SK-N-SH (cell line): ENCODE measurements around the gene ST7. TPM values are rescaled to one million over a fixed set of nuclear protein-coding genes. Genes with fewer than 3 reads are reported as not detected.
"Not testable (repeated sequence)": the region's sequence is repeated elsewhere in the genome, so short reads cannot be mapped to it uniquely, and the experiment has no call there.

ENCODE experiments used
- CTCF ChIA-PET: fragments of 300-600, 350-600 bp; formaldehyde crosslinking; extraction: SDS; loops from one replicate; lab custom pipeline; 2021; lab: Yijun Ruan, JAX
- POLR2A ChIA-PET: fragments of 350-600 bp; sonication (Branson Sonifier 250); formaldehyde crosslinking; extraction: SDS; loops from one replicate; lab custom pipeline; 2020; ENCODE audit warnings: antibody characterized with exemption, inconsistent platforms; lab: Yijun Ruan, JAX
- DNase-seq: peaks from one replicate; pipeline ENCODE4 v3.0.0; 2012
- H2AFZ ChIP-seq: fragments of 200-600 bp; sonication (generic); 2 replicates; pipeline ENCODE4 v1.8.1; 2016; ENCODE audit warnings: antibody characterized with exemption, mild to moderate bottlenecking, low read depth
- H3F3A ChIP-seq: fragments of 200-600 bp; sonication (generic); replicated peaks from 2 replicates; pipeline ENCODE3; 2016; ENCODE audit warnings: antibody characterized with exemption, mild to moderate bottlenecking; ENCODE audit not compliant: insufficient read depth
- H3K27ac ChIP-seq, 2 experiments: fragments of 200-500 bp in 1 of 2; fragments of 200-600 bp in 1 of 2; sonication (Bioruptor generic) in 1 of 2; sonication (generic), shearing (Covaris generic) in 1 of 2; 2 replicates each; pipeline versions ENCODE4 v1.5.1 to v1.6.1; 2014 to 2016; ENCODE audit warnings: low read depth in 2 of 2, inconsistent platforms in 1 of 2, low read length in 1 of 2, mild to moderate bottlenecking in 1 of 2, mixed read lengths in 1 of 2
- H3K27me3 ChIP-seq: fragments of 200-600 bp; sonication (generic), shearing (Covaris generic); 2 replicates; pipeline ENCODE4 v1.6.1; 2016; ENCODE audit warnings: mixed run types; ENCODE audit not compliant: insufficient read depth
- H3K36me3 ChIP-seq, 2 experiments: fragments of 200-500 bp in 1 of 2; fragments of 200-600 bp in 1 of 2; sonication (Bioruptor generic) in 1 of 2; sonication (generic) in 1 of 2; replicated peaks in 1 of 2; 2 replicates each; pipeline versions ENCODE3 to v1.5.1; 2014 to 2016; ENCODE audit warnings: low read length in 1 of 2, mild to moderate bottlenecking in 1 of 2; ENCODE audit not compliant: insufficient read depth in 2 of 2, control insufficient read depth in 1 of 2
- H3K4me1 ChIP-seq, 2 experiments: fragments of 200-500 bp in 1 of 2; fragments of 200-600 bp in 1 of 2; sonication (Bioruptor generic) in 1 of 2; sonication (generic), shearing (Covaris generic) in 1 of 2; 2 replicates each; pipeline versions ENCODE4 v1.5.1 to v1.6.1; 2014 to 2016; ENCODE audit warnings: low read depth in 1 of 2, low read length in 1 of 2, mixed run types in 1 of 2; ENCODE audit not compliant: insufficient read depth in 2 of 2, control insufficient read depth in 1 of 2
- H3K4me2 ChIP-seq: fragments of 200-600 bp; sonication (generic), shearing (Covaris generic); 2 replicates; pipeline ENCODE4 v1.6.1; 2017; ENCODE audit warnings: mixed run types
- H3K4me3 ChIP-seq, 2 experiments: fragments of 200-500 bp in 1 of 2; fragments of 200-600 bp in 1 of 2; sonication (Bioruptor generic) in 1 of 2; sonication (generic), shearing (Covaris generic) in 1 of 2; 2 replicates each; pipeline versions ENCODE4 v1.5.1 to v1.8.1; 2014 to 2016; ENCODE audit warnings: low read depth in 2 of 2, inconsistent platforms in 1 of 2, low read length in 1 of 2, mild to moderate bottlenecking in 1 of 2, mixed read lengths in 1 of 2, moderate library complexity in 1 of 2
- H3K79me2 ChIP-seq: fragments of 200-600 bp; sonication (generic); 2 replicates; pipeline ENCODE4 v1.8.1; 2017; ENCODE audit warnings: mild to moderate bottlenecking; ENCODE audit not compliant: insufficient read depth
- H3K9ac ChIP-seq: fragments of 200-600 bp; sonication (generic); 2 replicates; pipeline ENCODE4 v1.6.1; 2017; ENCODE audit warnings: mixed run types
- H3K9me2 ChIP-seq: fragments of 200-600 bp; sonication (generic); 2 replicates; pipeline ENCODE4 v1.6.1; 2017; ENCODE audit warnings: mixed run types
- H3K9me3 ChIP-seq: fragments of 200-600 bp; sonication (generic); 2 replicates; pipeline ENCODE4 v1.6.1; 2017; ENCODE audit warnings: mixed run types, mild to moderate bottlenecking, moderate library complexity
- H4K20me1 ChIP-seq: fragments of 200-600 bp; sonication (generic); 2 replicates; pipeline ENCODE4 v1.6.1; 2017; ENCODE audit warnings: mild to moderate bottlenecking, mixed run types; ENCODE audit not compliant: insufficient read depth
- EP300 ChIP-seq, 2 experiments: IDR thresholded peaks; 2 replicates each; pipeline versions ENCODE4 v1.4.0 to v1.6.1; 2012; ENCODE audit warnings: borderline replicate concordance in 1 of 2, low read depth in 1 of 2, low read length in 1 of 2
- EZH2phosphoT487 ChIP-seq: fragments of 200-600 bp; sonication (generic); IDR thresholded peaks from 2 replicates; pipeline ENCODE4 v1.6.1; 2017; ENCODE audit warnings: low read depth, mixed run types, mild to moderate bottlenecking, antibody characterized with exemption, moderate library complexity, borderline replicate concordance
- FOSL2 ChIP-seq: IDR thresholded peaks from 2 replicates; pipeline ENCODE4 v1.4.0; 2012; ENCODE audit warnings: low read depth, mild to moderate bottlenecking, moderate library complexity, borderline replicate concordance
- FOXJ3 ChIP-seq: sonication (generic); formaldehyde crosslinking; IDR thresholded peaks from 2 replicates; pipeline ENCODE4 v1.5.1; 2020; ENCODE audit warnings: mild to moderate bottlenecking, missing genetic modification reagents
- GABPA ChIP-seq: IDR thresholded peaks from 2 replicates; pipeline ENCODE4 v1.4.0; 2012; ENCODE audit warnings: low read depth, mild to moderate bottlenecking
- GATA2 ChIP-seq: sonication (generic); formaldehyde crosslinking; IDR thresholded peaks from 2 replicates; pipeline ENCODE4 v1.5.0; 2020; ENCODE audit warnings: mild to moderate bottlenecking, missing genetic modification reagents
- IRF3 ChIP-seq: fragments of 150-350 bp; IDR thresholded peaks from 2 replicates; pipeline ENCODE4 v1.6.1; 2016; ENCODE audit warnings: mild to moderate bottlenecking, low read depth, low read length
- MEF2A ChIP-seq: IDR thresholded peaks from 2 replicates; pipeline ENCODE4 v1.4.0; 2012; ENCODE audit warnings: low read depth, borderline replicate concordance
- MXI1 ChIP-seq: IDR thresholded peaks from 2 replicates; pipeline ENCODE4 v1.6.1; 2012; ENCODE audit warnings: mild to moderate bottlenecking, low read depth, low read length, improper control_type of control experiment
- NFIC ChIP-seq: IDR thresholded peaks from 2 replicates; pipeline ENCODE4 v1.4.0; 2012; ENCODE audit warnings: borderline replicate concordance
- NRF1 ChIP-seq: IDR thresholded peaks from 2 replicates; pipeline ENCODE4 v1.6.1; 2012; ENCODE audit warnings: low read depth, mild to moderate bottlenecking, low read length
- PBX3 ChIP-seq: IDR thresholded peaks from 2 replicates; pipeline ENCODE4; 2012
- POLR2AphosphoS5 ChIP-seq: IDR thresholded peaks from 2 replicates; pipeline ENCODE4 v1.6.1; 2012; ENCODE audit warnings: low read depth, low read length
- RFX5 ChIP-seq: IDR thresholded peaks from 2 replicates; pipeline ENCODE4 v1.6.1; 2012; ENCODE audit warnings: mild to moderate bottlenecking, improper control_type of control experiment, low read length
- RXRA ChIP-seq: IDR thresholded peaks from 2 replicates; pipeline ENCODE4 v1.4.0; 2012; ENCODE audit warnings: low read depth, mild to moderate bottlenecking, borderline replicate concordance
- SMC3 ChIP-seq: IDR thresholded peaks from 2 replicates; pipeline ENCODE4 v1.6.1; 2012; ENCODE audit warnings: low read depth, low read length, improper control_type of control experiment
- TEAD4 ChIP-seq: IDR thresholded peaks from 2 replicates; pipeline ENCODE4 v1.4.0; 2012; ENCODE audit warnings: mild to moderate bottlenecking, borderline replicate concordance; ENCODE audit not compliant: insufficient read depth
- USF1 ChIP-seq: IDR thresholded peaks from 2 replicates; pipeline ENCODE4 v1.4.0; 2012; ENCODE audit warnings: low read depth, borderline replicate concordance
- WGBS: methylation state at CpG from one replicate; pipeline ENCODE4 v1.1.6; 2017; ENCODE audit warnings: low lambda C conversion rate; 5-methylcytosine and 5-hydroxymethylcytosine counted together
- polyA plus RNA-seq, 3 experiments: library from polyadenylated mRNA; depleted of rRNA; stranded (reverse); fragments of >200 nt; gene quantifications; 2 replicates each; pipeline ENCODE4 v1.2.3, GENCODE V29; 2012

The ST7 gene
- polyA plus RNA-seq, 1 of the 3 experiments (the other 2 are of a cell fraction), result 23.5 TPM

- Histone ChIP-seq H3K4me3 (no peak overlapping the region), H3K9ac (no peak overlapping the region), H3F3A (peaks cover 4% of the 10 kb centered on the region), H3K79me2 (peaks cover 35% of the 10 kb centered on the region), H3K4me2 (no peak overlapping the region), H3K9me2 (no peaks in the 10 kb centered on the region; the same call in 1 of the 2 replicates), H4K20me1 (no peaks in the 10 kb centered on the region), H3K36me3 (peaks cover 2 to 8% of the 10 kb centered on the region in 2 experiments), H3K4me1 (peaks cover 7 to 30% of the 10 kb centered on the region in 2 experiments; a peak in 3 of 4 replicates), H3K9me3 (peaks cover 9% of the 10 kb centered on the region; the same call in 1 of the 2 replicates), H3K27ac (peak overlapping the region in 1 of 2 experiments; percentile 41; a peak in 2 of 4 replicates), H3K27me3 (no peaks in the 10 kb centered on the region), H2AFZ (no peak overlapping the region)
- CTCF ChIA-PET, result interaction anchor here (0.9 to 1.4 kb wide), 3 partner anchors 12 to 94 kb away, joined by 4 read pairs; no protein-coding TSS in a partner anchor
- POLR2A ChIA-PET, result interaction anchor here (0.9 kb wide), 1 partner anchor 140 kb away, joined by 3 read pairs; no protein-coding TSS in a partner anchor
- TF ChIP-seq EZH2phosphoT487 (no peak), PBX3 (no peak), SMC3 (no peak), FOXJ3 (CRISPR knock-in tag) (no peak)
- no peak for DNase-seq
Observed at GRCh38 chr7:117024811-117025210, 71.5 kb downstream of the ST7 start.

GRCh38 chr7:117025891-117026290 is 72.6 kb downstream of the ST7 start:
- Histone ChIP-seq H3K9ac (no peak overlapping the region), H3F3A (no peaks in the 10 kb centered on the region), H3K4me3 (no peak overlapping the region), H3K4me2 (no peak overlapping the region), H3K27ac (no peak overlapping the region), H3K9me3 (peaks cover 11% of the 10 kb centered on the region; the same call in 1 of the 2 replicates), H2AFZ (no peak overlapping the region), H3K79me2 (peaks cover 35% of the 10 kb centered on the region), H3K4me1 (peaks cover 3 to 28% of the 10 kb centered on the region in 2 experiments; a peak in 3 of 4 replicates), H3K27me3 (no peaks in the 10 kb centered on the region), H3K36me3 (peaks cover 2 to 14% of the 10 kb centered on the region in 2 experiments), H4K20me1 (no peaks in the 10 kb centered on the region), H3K9me2 (no peaks in the 10 kb centered on the region; the same call in 1 of the 2 replicates)
- DNase-seq, result no peak
- ChIA-PET CTCF (interaction anchor here (0.6 to 1.4 kb wide), 4 partner anchors 10 to 41 kb away, joined by 3 to 4 read pairs (median 3); no protein-coding TSS in a partner anchor), POLR2A (no interaction called here)
- TF ChIP-seq MXI1 (no peak), TEAD4 (no peak), FOSL2 (no peak), NRF1 (no peak), MEF2A (no peak), NFIC (no peak), IRF3 (no peak), GATA2 (CRISPR knock-in tag) (no peak), RXRA (no peak), POLR2AphosphoS5 (no peak), FOXJ3 (CRISPR knock-in tag) (no peak), EZH2phosphoT487 (no peak), EP300 (IDR thresholded peaks at IDR 0.05; ENCODE audit: borderline replicate concordance in 1 of 2, low read depth in 1 of 2, low read length in 1 of 2) (no peak), GABPA (no peak), USF1 (no peak), RFX5 (no peak)

GRCh38 chr7:117030346-117030745 is 77.0 kb downstream of the ST7 start:
- H3K4me2 ChIP-seq, H3K9me2 ChIP-seq, H4K20me1 ChIP-seq, CTCF ChIA-PET, POLR2A ChIA-PET, H3K4me3 ChIP-seq, H3K9ac ChIP-seq, H3K27ac ChIP-seq, H2AFZ ChIP-seq, H3F3A ChIP-seq, H3K27me3 ChIP-seq, H3K4me1 ChIP-seq, DNase-seq: not testable (repeated sequence)
- peaks cover 11% of the 10 kb centered on the region; the same call in 1 of the 2 replicates for H3K9me3 ChIP-seq
- WGBS, result 96% methylated on average over 1 of the region's 1 CpG
- peaks cover 17% of the 10 kb centered on the region for H3K79me2 ChIP-seq
- H3K36me3 ChIP-seq, result peaks cover 2 to 15% of the 10 kb centered on the region in 2 experiments
